CD14-positive monocyte (primary cell): ENCODE results near the gene MYH10. TPM values are rescaled to one million over a fixed set of nuclear protein-coding genes. Genes with fewer than 3 reads are reported as not detected.

Experiments
- DNase-seq, 3 donors: peaks; one replicate each; pipeline ENCODE4 v3.0.0-alpha.2; 2011 to 2022
- H2AFZ ChIP-seq: 2 replicates; pipeline ENCODE4 v1.6.0; 2012; ENCODE audit warnings: mild to moderate bottlenecking, low read depth, low read length, inconsistent platforms; ENCODE audit not compliant: insufficient read depth, poor library complexity, severe bottlenecking
- H3K27ac ChIP-seq, 2 donors: 1 replicate in 1 of 2; 2 replicates in 1 of 2; pipeline ENCODE4 v1.5.1; 2012 to 2013; ENCODE audit warnings: low read length in 2 of 2, control low read depth in 1 of 2, inconsistent platforms in 1 of 2, low read depth in 1 of 2, mild to moderate bottlenecking in 1 of 2
- H3K27me3 ChIP-seq, 2 donors: one replicate each; pipeline versions ENCODE4 v1.6.0 to v1.6.1; 2011 to 2013; ENCODE audit warnings: low read length in 2 of 2; ENCODE audit not compliant: control insufficient read depth in 2 of 2, insufficient read depth in 2 of 2
- H3K36me3 ChIP-seq, 2 donors: replicated peaks in 1 of 2; 1 replicate in 1 of 2; 2 replicates in 1 of 2; pipeline versions ENCODE4 v1.5.1 to v1.6.1; 2012 to 2013; ENCODE audit warnings: low read length in 2 of 2, control low read depth in 1 of 2, inconsistent platforms in 1 of 2, mild to moderate bottlenecking in 1 of 2; ENCODE audit not compliant: insufficient read depth in 2 of 2, control insufficient read depth in 1 of 2
- H3K4me1 ChIP-seq, 2 donors: 1 replicate in 1 of 2; 2 replicates in 1 of 2; pipeline versions ENCODE4 v1.5.1 to v1.6.1; 2012 to 2013; ENCODE audit warnings: low read length in 2 of 2, control low read depth in 1 of 2, inconsistent platforms in 1 of 2, mild to moderate bottlenecking in 1 of 2, moderate library complexity in 1 of 2; ENCODE audit not compliant: insufficient read depth in 2 of 2, control insufficient read depth in 1 of 2
- H3K4me2 ChIP-seq: replicated peaks from 2 replicates; pipeline ENCODE3; 2012; ENCODE audit warnings: low read length, moderate library complexity, mild to moderate bottlenecking; ENCODE audit not compliant: poor library complexity, severe bottlenecking; ENCODE audit errors: extremely low read depth
- H3K4me3 ChIP-seq, 3 experiments: fragments of 200-600 bp in 1 of 3; sonication (generic) in 1 of 3; replicated peaks in 1 of 3; 1 replicate in 2 of 3; 2 replicates in 1 of 3; pipeline ENCODE4 v1.5.1; 2011 to 2013; ENCODE audit warnings: low read length in 3 of 3, mild to moderate bottlenecking in 3 of 3, control low read depth in 2 of 3, low read depth in 2 of 3, inconsistent platforms in 1 of 3, moderate library complexity in 1 of 3
- H3K79me2 ChIP-seq: 2 replicates; pipeline ENCODE4 v1.6.0; 2012; ENCODE audit warnings: mild to moderate bottlenecking, control low read depth, inconsistent platforms, low read length, moderate library complexity; ENCODE audit not compliant: insufficient read depth
- H3K9ac ChIP-seq: 2 replicates; pipeline ENCODE4 v1.6.0; 2017; ENCODE audit warnings: low read length, mild to moderate bottlenecking; ENCODE audit not compliant: insufficient read depth, poor library complexity, severe bottlenecking
- H3K9me3 ChIP-seq, 2 donors: replicated peaks in 1 of 2; 1 replicate in 1 of 2; 2 replicates in 1 of 2; pipeline versions ENCODE4 v1.5.1 to v1.6.1; 2012 to 2013; ENCODE audit warnings: low read length in 2 of 2, control low read depth in 1 of 2; ENCODE audit not compliant: control insufficient read depth in 1 of 2, insufficient read depth in 1 of 2
- H4K20me1 ChIP-seq: 2 replicates; pipeline ENCODE4 v1.6.0; 2012; ENCODE audit warnings: mild to moderate bottlenecking, low read length, control low read depth, moderate library complexity; ENCODE audit not compliant: insufficient read depth
- H3K27ac Mint-ChIP-seq, 7 donors: one replicate each; pipeline ENCODE4 v1.8.0; 2020; ENCODE audit warnings: mild to moderate bottlenecking in 7 of 7, mixed read lengths in 7 of 7, moderate library complexity in 6 of 7, inconsistent platforms in 2 of 7
- H3K27me3 Mint-ChIP-seq, 3 donors: one replicate each; pipeline ENCODE4 v1.8.0; 2021 to 2022; ENCODE audit warnings: low read depth in 3 of 3, mild to moderate bottlenecking in 3 of 3, mixed read lengths in 3 of 3, moderate library complexity in 3 of 3, inconsistent platforms in 1 of 3
- H3K36me3 Mint-ChIP-seq, 2 donors: one replicate each; pipeline ENCODE4 v1.8.0; 2020; ENCODE audit warnings: mixed read lengths in 2 of 2, inconsistent platforms in 1 of 2, mild to moderate bottlenecking in 1 of 2
- H3K4me1 Mint-ChIP-seq: one replicate; pipeline ENCODE4 v1.8.0; 2020; ENCODE audit warnings: mild to moderate bottlenecking, mixed read lengths
- H3K4me3 Mint-ChIP-seq, 2 donors: one replicate each; pipeline ENCODE4 v1.8.0; 2020; ENCODE audit warnings: mild to moderate bottlenecking in 2 of 2, mixed read lengths in 2 of 2, moderate library complexity in 1 of 2
- H3K9me3 Mint-ChIP-seq, 7 donors: one replicate each; pipeline ENCODE4 v1.8.0; 2020 to 2022; ENCODE audit warnings: mixed read lengths in 7 of 7, mild to moderate bottlenecking in 6 of 7, moderate library complexity in 6 of 7, inconsistent platforms in 2 of 7
- WGBS: methylation state at CpG from one replicate; pipeline ENCODE4 v1.1.5; 2013; ENCODE audit warnings: missing lambda C conversion rate; ENCODE audit not compliant: insufficient coverage; 5-methylcytosine and 5-hydroxymethylcytosine counted together
- intact Hi-C, 2 donors: fragments of 100-400 bp; cut with micrococcal nuclease; formaldehyde crosslinking; loops; one replicate each; pipeline versions ENCODE4 v1.15.0 to v1.15.1; 2023
- polyA plus RNA-seq, 3 donors: library from polyadenylated mRNA; depleted of rRNA in 1 of 3; unstranded in 2 of 3; stranded (reverse) in 1 of 3; fragments of 300-500 nt in 2 of 3; fragments of >200 nt in 1 of 3; fragmentation: Illumina TruSeq in 2 of 3; gene quantifications; 1 replicate in 2 of 3; 2 replicates in 1 of 3; pipeline ENCODE4 v1.2.3, GENCODE V29; 2012 to 2021
- TF ChIP-seq, protein P1 (sequence below): fragments of 200-600 bp; IDR thresholded peaks from one replicate; pipeline ENCODE4 v1.8.0; 2022; ENCODE audit warnings: antibody characterized with exemption, mild to moderate bottlenecking

The MYH10 gene
- polyA plus RNA-seq, 3 donors: 0.42 to 0.65 TPM; not detected in 1

DNA sequence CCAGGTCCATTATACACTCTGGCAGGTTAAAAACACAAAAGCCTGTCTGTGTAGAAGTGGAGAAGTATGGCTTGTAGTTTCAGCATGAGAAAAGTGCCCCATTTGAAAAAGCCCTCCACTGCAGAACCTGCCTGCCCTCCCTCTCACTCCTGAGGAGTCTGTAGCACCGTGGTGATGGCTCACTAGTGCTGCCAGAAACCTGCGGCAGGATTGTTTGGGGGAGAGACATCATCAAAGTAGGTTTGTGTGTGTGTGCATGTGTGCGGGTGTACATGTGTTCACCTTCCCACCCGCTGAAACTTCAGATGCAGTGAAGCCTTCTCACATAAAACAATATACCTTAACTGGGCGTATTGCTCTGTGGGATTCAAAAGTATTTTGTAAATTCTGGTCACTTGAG, 168.0 kb downstream of the MYH10 start:
- H3K36me3 ChIP-seq: peaks cover 93 to 99% of the 10 kb centered on the region in 2 donors
- no peaks in the 10 kb centered on the region for H3K27me3 ChIP-seq
- no CpG with 5 or more reads among the region's 5 CpGs for WGBS
- Mint-ChIP-seq H3K36me3 (peaks cover 88 to 96% of the 10 kb centered on the region in 2 donors), H3K27ac (peak overlapping the region in 2 of 7 donors; percentile 41 to 52), H3K9me3 (no peaks in the 10 kb centered on the region), H3K27me3 (no peaks in the 10 kb centered on the region), H3K4me1 (no peaks in the 10 kb centered on the region), H3K4me3 (no peak overlapping the region)
- peaks cover 98% of the 10 kb centered on the region for H4K20me1 ChIP-seq
- no peaks in the 10 kb centered on the region for H3K4me1 ChIP-seq
- H3K79me2 ChIP-seq: peaks cover 37% of the 10 kb centered on the region
- no peak overlapping the region for H3K4me3 ChIP-seq
- no peak overlapping the region for H3K27ac ChIP-seq
- H3K4me2 ChIP-seq: no peak overlapping the region
- intact Hi-C loops: no loop called here
- H2AFZ ChIP-seq: no peak overlapping the region
- DNase-seq: no peak
- H3K9ac ChIP-seq: no peak overlapping the region
- TF ChIP-seq, protein P1, sequence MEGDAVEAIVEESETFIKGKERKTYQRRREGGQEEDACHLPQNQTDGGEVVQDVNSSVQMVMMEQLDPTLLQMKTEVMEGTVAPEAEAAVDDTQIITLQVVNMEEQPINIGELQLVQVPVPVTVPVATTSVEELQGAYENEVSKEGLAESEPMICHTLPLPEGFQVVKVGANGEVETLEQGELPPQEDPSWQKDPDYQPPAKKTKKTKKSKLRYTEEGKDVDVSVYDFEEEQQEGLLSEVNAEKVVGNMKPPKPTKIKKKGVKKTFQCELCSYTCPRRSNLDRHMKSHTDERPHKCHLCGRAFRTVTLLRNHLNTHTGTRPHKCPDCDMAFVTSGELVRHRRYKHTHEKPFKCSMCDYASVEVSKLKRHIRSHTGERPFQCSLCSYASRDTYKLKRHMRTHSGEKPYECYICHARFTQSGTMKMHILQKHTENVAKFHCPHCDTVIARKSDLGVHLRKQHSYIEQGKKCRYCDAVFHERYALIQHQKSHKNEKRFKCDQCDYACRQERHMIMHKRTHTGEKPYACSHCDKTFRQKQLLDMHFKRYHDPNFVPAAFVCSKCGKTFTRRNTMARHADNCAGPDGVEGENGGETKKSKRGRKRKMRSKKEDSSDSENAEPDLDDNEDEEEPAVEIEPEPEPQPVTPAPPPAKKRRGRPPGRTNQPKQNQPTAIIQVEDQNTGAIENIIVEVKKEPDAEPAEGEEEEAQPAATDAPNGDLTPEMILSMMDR: no peak
- no peaks in the 10 kb centered on the region for H3K9me3 ChIP-seq

DNA sequence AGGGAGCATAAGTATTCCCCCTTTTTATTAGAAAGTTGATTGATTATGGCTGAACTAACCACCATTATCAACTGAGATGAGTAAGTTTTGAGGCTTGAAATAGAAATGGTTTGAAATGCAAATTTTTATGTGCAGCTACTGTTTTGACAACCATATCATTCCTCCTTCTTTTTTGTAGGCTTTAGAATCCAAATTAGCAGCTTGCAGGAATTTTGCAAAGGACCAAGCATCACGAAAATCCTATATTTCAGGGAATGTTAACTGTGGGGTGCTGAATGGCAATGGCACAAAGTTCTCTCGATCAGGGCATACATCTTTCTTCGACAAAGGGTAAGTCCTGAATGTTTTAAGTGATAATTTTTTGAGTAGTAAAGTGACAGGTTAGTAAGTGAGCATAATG, 170.7 kb downstream of the MYH10 start:
- intact Hi-C loops: no loop called here
- H3K9me3 Mint-ChIP-seq: no peaks in the 10 kb centered on the region
- H3K27ac ChIP-seq: no peak overlapping the region
- H4K20me1 ChIP-seq: peaks cover 89% of the 10 kb centered on the region
- H3K9me3 ChIP-seq: no peaks in the 10 kb centered on the region
- H3K9ac ChIP-seq: no peak overlapping the region
- peaks cover 85 to 98% of the 10 kb centered on the region in 2 donors for H3K36me3 Mint-ChIP-seq
- H3K27me3 ChIP-seq: no peaks in the 10 kb centered on the region
- H3K4me1 Mint-ChIP-seq: no peaks in the 10 kb centered on the region
- no peak overlapping the region for H3K4me2 ChIP-seq
- H3K36me3 ChIP-seq: peaks cover 97 to 100% of the 10 kb centered on the region in 2 donors
- no peak for DNase-seq
- no peak overlapping the region for H3K4me3 Mint-ChIP-seq
- H3K4me1 ChIP-seq: no peaks in the 10 kb centered on the region
- H3K27ac Mint-ChIP-seq: no peak overlapping the region
- H3K27me3 Mint-ChIP-seq: no peaks in the 10 kb centered on the region
- no peak overlapping the region for H3K4me3 ChIP-seq
- peaks cover 21% of the 10 kb centered on the region for H3K79me2 ChIP-seq
- WGBS: 96% methylated on average over 3 of the region's 3 CpGs
- H2AFZ ChIP-seq: no peak overlapping the region
- TF ChIP-seq, protein P1: no peak
